ENCODE measurements around the gene SSUH2. TPM values are rescaled to one million over a fixed set of nuclear protein-coding genes. Genes with fewer than 3 reads are reported as not detected.

Gene SSUH2
- total RNA-seq, 1 donor from 2014 or later: not detected

DNA sequence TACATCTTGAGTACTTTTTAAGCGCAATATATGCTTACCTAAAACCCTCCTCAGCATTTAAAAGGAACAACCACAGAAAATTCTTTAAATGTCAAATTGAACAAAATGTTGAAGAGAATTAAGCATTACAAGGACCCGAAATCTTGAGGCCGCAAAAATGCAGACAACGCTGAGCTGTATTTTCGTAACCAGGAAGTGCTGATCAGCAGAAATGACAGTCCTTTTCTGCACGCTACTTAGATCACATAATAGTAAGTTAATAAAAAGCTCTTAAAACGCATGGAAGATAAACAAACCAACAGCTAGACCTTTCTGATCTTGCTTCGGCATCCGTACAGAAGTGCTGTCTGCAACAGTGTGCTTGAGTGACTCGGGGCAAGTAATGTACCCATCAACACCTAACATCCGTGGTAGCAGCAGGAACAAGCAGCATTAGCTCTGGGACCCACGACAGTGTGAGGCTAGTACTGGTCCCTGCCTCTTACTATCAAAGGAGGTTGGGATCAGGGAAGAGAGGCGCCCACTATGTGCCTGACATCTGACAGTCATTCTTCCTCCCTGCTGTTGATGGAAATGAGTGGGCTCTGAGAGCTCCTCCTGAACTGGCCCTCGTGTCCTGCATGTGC, 1.8 kb upstream of the SSUH2 start:
- no peak for TF ChIP-seq CTCF (IDR thresholded peaks at IDR 0.05)
- ChIA-PET POLR2A (no interaction called here), CTCF (no interaction called here)
- Mint-ChIP-seq H3K27me3 (peaks cover 5% of the 10 kb centered on the region), H3K9me3 (no peaks in the 10 kb centered on the region), H3K4me3 (no peak overlapping the region), H3K27ac (no peak overlapping the region), H3K36me3 (ENCODE audit: low read depth) (no peaks in the 10 kb centered on the region), H3K4me1 (no peaks in the 10 kb centered on the region)
- DNase-seq (no peak), ATAC-seq (ENCODE audit: low read depth) (no peak)
- intact Hi-C loops (cut with micrococcal nuclease): no loop called here

DNA sequence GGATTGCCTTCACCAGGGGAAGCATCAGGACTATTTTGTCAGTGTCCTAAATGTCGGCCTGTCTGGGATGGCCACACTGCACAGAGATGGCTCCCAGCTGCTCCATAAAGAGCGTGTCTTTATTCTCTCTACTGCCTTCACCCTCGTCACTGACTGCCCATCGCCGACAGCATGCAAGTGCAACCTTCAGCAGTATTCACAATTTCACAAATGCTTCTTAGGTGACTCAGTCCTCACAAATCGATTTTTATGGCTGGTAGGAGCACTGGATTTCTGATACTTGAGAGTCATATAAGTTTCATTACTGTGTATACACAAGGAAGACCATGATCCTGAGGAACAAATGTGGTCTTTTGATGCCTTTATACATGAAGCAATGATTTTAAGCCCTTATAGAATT, 1.1 kb upstream of the SSUH2 start:
- no peak for ATAC-seq (ENCODE audit: low read depth)
- no peak overlapping the region for H3K4me3 Mint-ChIP-seq
- POLR2A ChIA-PET: no interaction called here
- CTCF ChIA-PET: no interaction called here
- no peaks in the 10 kb centered on the region for H3K4me1 Mint-ChIP-seq
- H3K27me3 Mint-ChIP-seq: peaks cover 5% of the 10 kb centered on the region
- DNase-seq: no peak
- TF ChIP-seq CTCF (IDR thresholded peaks at IDR 0.05): no peak
- no peaks in the 10 kb centered on the region for H3K36me3 Mint-ChIP-seq (ENCODE audit: low read depth)
- intact Hi-C loops (cut with micrococcal nuclease): no loop called here
- H3K9me3 Mint-ChIP-seq: no peaks in the 10 kb centered on the region
- H3K27ac Mint-ChIP-seq: no peak overlapping the region

DNA sequence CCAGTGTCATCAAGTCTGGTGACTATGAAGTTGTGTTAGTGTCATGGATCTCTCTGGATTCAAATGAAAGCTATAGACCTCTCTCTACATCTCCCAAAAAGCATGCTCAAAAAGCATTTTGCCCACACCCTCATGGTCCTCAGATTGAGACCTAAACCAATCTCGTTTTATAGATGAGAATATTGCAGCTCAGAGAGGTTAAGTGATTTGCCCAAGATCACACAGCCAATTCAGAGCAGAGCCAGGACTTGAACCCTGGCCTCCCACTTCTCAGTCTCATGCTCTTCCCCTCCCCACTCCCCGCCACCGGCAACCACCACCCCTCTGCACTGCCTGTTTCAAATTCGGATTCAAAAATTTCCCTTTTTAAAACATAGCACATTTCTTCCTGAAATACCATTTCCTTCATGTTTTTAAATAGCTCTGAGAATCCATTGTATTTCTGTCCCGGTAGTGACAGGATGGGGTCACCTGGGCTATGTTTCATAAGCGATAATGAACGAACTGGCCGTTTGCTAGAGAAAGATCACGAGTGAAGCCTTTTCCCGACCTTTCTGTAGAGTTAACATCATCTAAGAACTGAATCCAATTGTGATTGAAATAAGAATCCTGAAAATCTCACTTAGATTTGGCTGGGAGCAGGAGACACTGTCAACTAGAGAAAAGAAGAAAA, 769 bp downstream of the SSUH2 start:
- Mint-ChIP-seq H3K27ac (no peak overlapping the region), H3K9me3 (no peaks in the 10 kb centered on the region), H3K27me3 (peaks cover 7% of the 10 kb centered on the region), H3K36me3 (ENCODE audit: low read depth) (no peaks in the 10 kb centered on the region), H3K4me1 (no peaks in the 10 kb centered on the region), H3K4me3 (no peak overlapping the region)
- intact Hi-C loops (cut with micrococcal nuclease): no loop called here
- ChIA-PET CTCF (no interaction called here), POLR2A (no interaction called here)
- DNase-seq (no peak), ATAC-seq (ENCODE audit: low read depth) (no peak)
- TF ChIP-seq CTCF (IDR thresholded peaks at IDR 0.05): no peak

DNA sequence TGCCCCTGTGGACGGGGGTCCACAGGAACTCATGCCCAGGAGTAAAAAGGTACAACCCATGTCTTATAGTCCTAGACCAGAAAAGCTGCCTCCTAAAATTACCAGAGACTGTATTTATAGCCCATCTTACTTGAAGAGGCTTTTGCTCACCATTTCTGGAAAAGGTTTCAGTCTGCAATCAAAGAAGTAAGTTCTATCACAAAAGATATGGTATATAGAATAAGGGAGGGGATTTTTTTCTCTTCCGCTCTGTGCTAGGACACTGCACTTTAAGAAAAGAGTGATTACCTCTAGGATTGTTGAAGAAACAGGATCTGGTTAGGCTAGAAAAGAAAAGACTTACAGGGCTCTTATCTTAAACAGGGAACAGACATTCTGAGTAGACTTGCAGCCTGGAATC, 2.6 kb downstream of the SSUH2 start:
- CTCF ChIA-PET: no interaction called here
- DNase-seq: no peak
- H3K27me3 Mint-ChIP-seq: peaks cover 7% of the 10 kb centered on the region
- H3K9me3 Mint-ChIP-seq: no peaks in the 10 kb centered on the region
- intact Hi-C loops (cut with micrococcal nuclease): no loop called here
- no peak for ATAC-seq (ENCODE audit: low read depth)
- no peaks in the 10 kb centered on the region for H3K36me3 Mint-ChIP-seq (ENCODE audit: low read depth)
- TF ChIP-seq CTCF (IDR thresholded peaks at IDR 0.05): no peak
- no peaks in the 10 kb centered on the region for H3K4me1 Mint-ChIP-seq
- H3K4me3 Mint-ChIP-seq: no peak overlapping the region
- no peak overlapping the region for H3K27ac Mint-ChIP-seq
- POLR2A ChIA-PET: no interaction called here

GRCh38 chr3:8641472-8641871, 3.1 kb downstream of the SSUH2 start:
- intact Hi-C loops (cut with micrococcal nuclease): no loop called here
- CTCF ChIA-PET: no interaction called here
- DNase-seq: no peak
- TF ChIP-seq CTCF (IDR thresholded peaks at IDR 0.05): no peak
- no peaks in the 10 kb centered on the region for H3K36me3 Mint-ChIP-seq (ENCODE audit: low read depth)
- peaks cover 7% of the 10 kb centered on the region for H3K27me3 Mint-ChIP-seq
- POLR2A ChIA-PET: no interaction called here
- no peak overlapping the region for H3K4me3 Mint-ChIP-seq
- peaks cover 3% of the 10 kb centered on the region for H3K9me3 Mint-ChIP-seq
- no peaks in the 10 kb centered on the region for H3K4me1 Mint-ChIP-seq
- no peak overlapping the region for H3K27ac Mint-ChIP-seq
- no peak for ATAC-seq (ENCODE audit: low read depth)

Measured in activated B cell treated with CpG ODN at 0.5 μM for 24 hours (primary cell).